HG03045 (cell line): ENCODE data around the gene TMPRSS11D.

Experiments
- ATAC-seq: cut with Tn5 transposase; IDR thresholded peaks from one replicate; pipeline ENCODE4 v1.9.1; 2021; ENCODE audit warnings: mild to moderate bottlenecking, moderate library complexity; ENCODE audit not compliant: unreplicated experiment

TMPRSS11D gene, protein sequence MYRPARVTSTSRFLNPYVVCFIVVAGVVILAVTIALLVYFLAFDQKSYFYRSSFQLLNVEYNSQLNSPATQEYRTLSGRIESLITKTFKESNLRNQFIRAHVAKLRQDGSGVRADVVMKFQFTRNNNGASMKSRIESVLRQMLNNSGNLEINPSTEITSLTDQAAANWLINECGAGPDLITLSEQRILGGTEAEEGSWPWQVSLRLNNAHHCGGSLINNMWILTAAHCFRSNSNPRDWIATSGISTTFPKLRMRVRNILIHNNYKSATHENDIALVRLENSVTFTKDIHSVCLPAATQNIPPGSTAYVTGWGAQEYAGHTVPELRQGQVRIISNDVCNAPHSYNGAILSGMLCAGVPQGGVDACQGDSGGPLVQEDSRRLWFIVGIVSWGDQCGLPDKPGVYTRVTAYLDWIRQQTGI

DNA sequence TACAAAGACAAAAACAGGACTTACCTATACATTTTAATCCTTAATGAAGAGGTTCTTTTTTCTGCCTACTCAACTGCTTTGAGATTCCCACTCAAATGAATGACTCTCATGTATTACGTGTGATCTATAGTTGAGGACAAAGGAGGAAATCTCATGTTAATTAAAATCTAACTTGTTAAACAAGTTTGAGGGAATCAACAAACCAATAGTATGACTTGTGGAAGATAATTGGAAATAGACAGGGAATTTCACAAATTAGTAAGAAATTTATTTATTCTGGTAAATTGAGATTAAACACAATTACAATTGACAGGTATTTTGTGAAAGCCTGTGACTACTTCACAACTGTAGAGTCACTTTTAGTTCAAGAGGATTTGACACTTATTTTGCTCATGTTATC lies at the start of gene TMPRSS11D:
Gene TMPRSS11D (minus strand): TSS at position 101 of the 400 bp plus-strand sequence. CDS start 69 bp downstream, at position 32.
- ATAC-seq = no peak

DNA sequence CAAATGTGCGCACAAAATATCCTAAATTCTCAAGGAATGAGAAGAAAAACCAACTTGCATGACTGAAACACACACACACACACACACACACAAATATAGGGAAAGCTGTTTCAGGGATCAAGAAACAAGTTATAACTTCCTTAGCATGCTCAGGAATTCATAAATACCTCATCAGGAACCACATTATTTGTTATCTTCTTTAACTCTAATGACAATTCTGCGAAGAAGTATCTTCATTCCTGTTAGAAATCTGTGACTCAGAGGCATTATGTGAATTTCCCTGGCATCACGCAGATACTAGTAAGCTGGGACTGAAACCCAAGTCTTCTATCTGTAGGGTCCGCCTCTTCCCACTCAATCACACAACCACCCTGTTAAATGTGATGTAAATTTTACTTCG lies 49.2 kb upstream of the TMPRSS11D start:
- ATAC-seq = no peak

DNA sequence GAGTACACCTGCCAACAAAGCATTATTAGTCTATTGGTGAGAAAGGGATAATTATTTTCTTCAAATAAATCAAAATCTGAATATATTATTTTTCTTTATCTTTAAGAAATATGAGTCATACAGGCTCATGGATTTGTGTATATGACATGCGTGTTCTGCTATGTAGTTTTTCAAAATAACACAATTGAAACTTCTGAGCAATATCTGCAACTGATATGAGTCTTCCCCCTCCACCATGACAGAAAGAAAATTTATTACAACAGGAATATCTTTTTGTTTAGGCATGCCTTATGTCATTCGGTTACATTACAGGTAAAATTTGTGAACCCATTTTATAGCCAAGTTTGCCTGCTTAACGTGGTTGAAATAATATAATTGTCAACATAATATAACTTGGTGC lies 47.5 kb upstream of the TMPRSS11D start:
- no peak for ATAC-seq

DNA sequence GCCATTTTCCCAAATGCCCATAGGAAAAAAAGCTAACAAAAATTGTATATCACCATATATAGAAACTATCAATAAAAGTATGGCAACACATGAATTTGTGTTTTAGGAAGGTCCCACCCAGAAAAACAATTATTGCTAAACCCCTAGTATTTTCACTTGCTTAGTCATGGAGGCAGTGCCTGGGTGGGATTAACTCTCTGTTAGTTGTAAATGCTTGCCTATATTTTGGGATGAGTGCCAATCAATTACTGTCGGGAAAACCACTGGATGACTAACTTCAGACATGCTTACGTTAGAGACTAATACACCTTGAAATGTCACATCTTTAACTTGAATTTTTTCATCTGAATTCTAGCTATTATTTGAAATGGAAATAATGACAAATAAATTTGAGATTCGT lies 45.6 kb upstream of the TMPRSS11D start:
- ATAC-seq = no peak

DNA sequence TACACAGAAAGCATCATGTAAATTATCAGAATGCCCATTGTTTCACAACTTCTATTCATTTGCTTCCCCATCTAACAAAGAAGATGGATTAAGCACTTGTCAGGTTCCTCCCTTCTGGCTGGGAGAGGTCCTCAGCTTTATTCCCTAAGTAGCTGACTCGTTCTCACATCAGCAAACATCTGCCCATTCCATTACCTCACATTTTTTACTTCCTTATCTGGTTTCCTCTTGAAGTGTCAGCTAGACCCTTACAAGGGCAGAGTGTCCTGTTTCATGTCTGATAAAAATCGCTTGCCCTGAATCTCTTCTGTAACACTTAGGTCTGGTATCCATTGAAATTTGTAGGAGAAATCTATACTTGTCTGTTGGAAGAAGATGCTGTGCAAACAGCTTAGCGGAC lies 44.7 kb upstream of the TMPRSS11D start:
- no peak for ATAC-seq

DNA sequence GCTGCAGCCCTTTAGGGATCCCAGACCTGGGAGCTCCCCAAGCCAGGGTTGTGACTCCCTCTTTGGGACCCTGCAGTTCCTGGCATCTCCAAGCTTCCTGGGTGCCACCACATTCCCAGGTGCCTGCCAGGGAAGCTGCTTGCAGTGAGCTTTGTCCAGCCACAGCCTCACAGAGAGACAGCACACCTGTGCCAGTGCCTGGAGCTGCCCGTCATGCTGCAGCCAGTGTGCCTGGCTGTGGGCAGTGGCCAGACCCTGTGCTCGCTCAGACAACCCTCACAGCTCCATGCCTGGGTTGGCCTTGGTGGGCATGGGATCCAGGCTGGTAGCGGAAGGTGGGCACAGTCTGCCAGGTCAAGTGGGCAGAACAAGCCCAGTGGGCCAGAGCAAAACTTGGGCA lies 43.4 kb upstream of the TMPRSS11D start:
- no peak for ATAC-seq

DNA sequence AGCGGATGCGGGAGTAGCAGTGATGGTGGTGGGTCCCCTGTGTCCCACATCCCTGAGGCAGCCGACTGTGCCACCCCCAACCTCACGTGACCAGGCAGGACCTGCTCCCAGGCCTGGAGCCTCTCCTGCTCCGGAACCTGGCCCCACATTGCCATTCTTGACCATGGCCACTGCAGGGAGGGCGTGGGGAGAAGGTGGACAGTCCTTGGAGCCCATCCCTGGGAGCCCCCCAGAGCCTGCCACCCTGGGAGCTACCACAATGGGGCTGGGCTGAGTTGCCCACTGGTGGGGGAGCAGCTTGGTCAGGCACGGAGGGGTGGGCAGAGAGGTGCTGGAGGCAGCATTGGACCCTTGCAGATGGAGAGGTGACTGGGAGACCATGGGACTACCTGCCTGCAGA lies 42.7 kb upstream of the TMPRSS11D start:
- no peak for ATAC-seq

DNA sequence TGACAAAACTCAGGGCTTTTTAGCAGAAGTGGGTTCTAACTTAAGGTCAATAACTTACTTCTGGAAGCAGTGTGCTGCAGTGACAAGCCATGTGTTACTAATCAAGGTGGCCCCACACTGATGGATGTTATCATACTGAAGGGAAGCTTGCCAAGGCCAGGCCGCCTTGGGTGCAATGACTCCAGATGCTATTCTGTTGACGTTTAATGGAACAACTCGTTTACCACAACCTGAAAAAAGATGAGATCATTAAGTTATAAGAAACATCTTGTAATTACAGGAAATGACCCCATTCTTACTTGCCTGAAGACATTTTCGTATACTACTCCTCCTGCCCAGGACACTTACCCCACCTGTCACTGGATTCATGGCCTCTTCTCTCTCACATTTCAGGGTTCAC lies 38.9 kb upstream of the TMPRSS11D start:
- no peak for ATAC-seq

DNA sequence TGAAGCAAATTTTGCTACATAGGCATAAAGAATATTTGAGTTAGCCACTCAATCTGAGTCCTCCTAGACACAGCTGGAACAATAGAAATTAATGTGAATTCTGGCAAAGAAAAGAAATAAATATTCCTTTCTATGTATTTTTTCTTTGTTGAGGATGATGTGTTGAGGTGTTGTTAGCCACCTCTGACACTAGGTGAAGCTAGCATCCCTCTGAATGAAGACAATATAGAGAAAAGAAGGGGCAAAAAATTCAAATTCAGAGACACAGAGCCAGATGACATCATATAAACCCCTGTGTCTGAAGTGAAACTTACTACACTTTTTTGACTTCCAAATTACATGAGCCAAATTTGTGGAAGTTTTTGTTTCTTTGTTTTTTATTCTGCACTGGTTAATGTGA lies 34.6 kb upstream of the TMPRSS11D start:
- ATAC-seq = no peak

DNA sequence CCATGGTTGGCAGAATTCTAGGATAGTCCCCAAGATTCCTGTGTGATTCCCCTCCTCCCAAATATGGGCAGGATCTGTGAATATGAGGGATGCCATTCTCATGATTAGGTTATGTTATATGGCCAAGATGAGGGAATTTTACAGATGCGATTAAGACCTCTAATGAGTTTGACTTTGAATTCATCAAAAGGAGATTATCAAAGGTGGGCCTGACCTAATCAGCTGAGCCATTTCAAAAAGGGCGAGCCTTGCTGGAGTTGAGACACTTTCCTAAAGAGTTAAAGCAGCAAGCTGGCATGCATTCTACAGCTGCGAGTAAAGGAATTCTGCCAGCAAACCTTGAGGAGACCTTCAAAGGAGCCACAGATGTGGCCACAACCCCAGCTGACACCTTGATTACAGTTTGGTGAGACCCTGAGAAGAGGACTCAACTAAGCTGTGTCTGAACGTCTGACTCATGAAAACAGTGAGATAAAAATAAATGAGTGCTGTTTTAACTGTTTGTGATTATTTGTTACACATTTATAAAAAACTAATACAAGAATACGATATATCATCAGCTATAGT lies 31.7 kb upstream of the TMPRSS11D start:
- no peak for ATAC-seq

DNA sequence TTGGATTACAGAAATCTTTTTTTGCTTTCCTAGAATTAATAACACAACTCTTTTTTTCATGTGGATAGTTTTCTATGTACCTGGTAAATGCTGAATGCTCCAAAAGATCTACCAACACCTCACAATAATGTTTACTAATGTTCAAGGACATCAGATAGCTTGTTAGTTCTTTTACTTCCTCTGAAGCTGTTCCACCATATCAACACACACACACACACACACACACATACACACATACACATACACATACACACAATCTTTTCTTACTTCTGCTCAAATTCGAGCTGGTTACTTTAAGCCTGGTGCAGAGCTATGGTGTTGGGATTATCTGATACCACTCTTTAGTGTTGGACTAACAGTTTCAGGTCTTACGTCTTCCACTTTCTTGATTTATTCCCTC lies 28.3 kb upstream of the TMPRSS11D start:
- no peak for ATAC-seq

DNA sequence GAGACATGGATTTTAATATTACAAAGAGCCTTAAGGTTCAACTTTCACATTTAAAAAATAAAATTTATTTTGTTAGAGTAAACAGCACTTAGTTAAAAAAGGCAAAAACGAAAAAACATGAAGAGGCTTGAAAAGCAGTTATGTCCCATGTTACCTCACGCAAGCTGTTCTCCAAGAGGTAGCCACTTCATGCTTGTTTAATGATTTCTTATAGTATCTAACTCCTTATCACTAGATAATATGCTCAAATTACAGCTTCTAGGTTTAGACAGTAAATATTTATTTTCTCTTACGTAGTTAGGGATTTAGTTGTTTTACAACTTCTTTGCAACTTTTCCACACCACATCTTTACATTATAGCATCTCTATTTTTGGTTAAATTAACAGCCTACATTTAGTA lies 27.8 kb upstream of the TMPRSS11D start:
- no peak for ATAC-seq

DNA sequence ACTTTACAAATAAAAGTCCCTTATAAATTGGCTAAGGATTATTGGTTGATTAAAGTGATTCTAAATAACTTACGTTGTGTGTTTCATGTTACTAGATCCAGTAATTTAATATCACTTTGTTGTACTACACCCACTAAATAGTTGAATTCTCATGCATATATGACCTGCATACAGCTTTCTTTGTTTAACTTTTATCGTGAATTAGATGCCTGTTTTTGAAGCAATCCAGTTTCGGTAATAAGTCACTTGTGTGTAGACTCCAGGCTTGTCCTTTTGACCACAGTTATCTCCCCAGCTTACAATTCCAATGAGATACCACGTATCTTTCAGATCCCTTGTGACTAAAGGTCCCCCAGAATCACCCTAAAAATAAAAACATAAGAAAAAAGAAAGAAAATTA lies 27.3 kb upstream of the TMPRSS11D start:
- ATAC-seq = no peak

DNA sequence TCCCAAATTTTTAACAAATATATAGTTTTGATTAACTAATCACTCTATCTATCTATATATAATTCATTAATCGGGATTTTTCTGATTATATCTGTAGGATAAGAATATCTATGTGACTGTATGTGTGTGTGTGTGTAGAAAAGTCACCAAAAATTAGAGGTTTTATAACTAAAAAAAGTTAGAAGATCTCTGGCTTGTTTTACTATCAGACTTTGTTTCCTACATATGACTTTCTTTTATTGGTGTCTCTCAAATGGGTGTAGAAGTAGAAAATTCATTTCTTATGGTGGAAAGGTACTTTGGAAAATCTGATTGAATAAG lies 26.7 kb upstream of the TMPRSS11D start:
- no peak for ATAC-seq

DNA sequence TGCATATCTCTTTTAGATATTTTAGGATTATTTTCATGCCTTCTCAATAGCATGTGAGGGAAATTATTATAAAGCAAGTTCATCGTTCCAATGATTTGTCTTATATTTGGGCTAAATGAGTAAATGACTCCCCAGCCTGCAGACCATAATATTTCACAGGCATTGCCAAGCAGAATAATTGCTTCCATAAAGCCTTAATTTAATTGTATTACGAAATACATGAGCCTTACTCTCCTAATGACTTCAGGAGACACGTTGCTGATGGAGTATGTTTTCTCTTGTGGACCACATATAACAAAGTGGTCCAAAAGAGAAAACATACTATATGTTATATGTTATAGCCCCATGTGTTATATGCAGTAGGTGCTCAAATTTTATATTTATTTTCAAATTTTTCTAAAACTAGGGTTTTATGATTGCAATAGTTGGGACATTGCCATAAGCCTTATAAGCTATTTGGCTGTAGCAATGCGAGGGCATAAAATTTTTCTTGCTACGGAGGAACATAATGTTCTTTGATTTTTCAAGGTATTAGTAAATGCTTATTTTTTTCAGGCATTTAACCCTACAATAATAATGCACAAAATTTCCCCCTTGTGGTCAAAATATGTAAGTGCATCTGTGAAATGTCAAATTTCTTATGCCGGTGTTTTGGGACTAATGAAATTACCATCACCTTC lies 26.2 kb upstream of the TMPRSS11D start:
- no peak for ATAC-seq

DNA sequence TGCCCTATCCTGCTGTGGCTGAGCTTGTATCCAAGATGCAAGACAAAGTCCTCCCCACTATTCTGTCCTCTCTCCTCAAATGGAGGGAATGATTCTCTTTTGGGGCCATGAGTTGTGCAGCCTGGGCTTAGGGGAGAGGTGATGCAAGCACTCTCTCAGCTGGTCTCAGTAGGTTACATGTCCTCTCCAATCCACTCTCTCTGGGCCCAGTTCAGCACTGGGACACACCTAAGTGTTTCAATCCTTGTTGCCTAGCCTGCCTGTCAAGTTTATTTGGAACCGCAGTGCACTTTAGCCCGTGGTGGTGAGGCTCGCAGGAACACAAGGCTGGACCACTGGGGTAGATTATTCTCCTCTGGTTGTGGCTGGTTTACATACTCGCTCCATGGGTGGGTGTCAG lies 23.8 kb upstream of the TMPRSS11D start:
- ATAC-seq = no peak

DNA sequence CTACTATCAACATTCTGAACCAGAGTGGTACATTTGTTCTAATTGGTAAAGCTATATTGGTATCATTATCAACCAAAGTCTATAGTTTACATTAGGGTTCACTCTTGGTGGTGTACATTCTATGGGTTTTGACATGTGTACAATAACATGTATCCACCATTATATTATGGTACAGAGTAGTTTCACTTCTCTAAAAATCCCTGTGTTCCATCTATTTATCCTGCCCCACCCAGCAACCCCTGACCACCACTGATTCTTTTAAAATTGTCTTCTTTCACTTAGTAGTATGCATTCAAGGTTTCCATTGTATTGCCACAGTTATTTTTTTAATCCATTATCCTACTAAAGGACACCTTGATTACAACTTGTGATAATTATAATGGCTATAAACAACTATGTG lies 15.3 kb upstream of the TMPRSS11D start:
- no peak for ATAC-seq

DNA sequence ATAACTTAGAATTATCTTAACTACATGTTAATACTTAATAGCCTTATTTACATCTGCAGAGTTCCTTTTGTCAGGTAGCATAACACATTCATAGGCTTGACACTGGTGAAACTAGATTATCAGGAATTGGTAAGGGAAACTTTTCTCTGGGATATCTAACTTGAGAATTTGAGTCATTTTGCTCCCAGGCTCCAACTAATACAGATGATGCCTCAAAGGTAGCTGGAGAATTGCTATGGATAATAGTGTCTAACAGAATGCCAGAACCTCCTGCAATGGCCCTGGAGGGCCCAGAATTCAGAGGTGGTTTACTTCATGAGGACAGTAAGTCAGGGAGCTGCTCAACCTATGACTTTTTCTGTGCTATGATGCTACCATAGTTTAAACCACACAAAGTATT lies 13.9 kb upstream of the TMPRSS11D start:
- no peak for ATAC-seq

DNA sequence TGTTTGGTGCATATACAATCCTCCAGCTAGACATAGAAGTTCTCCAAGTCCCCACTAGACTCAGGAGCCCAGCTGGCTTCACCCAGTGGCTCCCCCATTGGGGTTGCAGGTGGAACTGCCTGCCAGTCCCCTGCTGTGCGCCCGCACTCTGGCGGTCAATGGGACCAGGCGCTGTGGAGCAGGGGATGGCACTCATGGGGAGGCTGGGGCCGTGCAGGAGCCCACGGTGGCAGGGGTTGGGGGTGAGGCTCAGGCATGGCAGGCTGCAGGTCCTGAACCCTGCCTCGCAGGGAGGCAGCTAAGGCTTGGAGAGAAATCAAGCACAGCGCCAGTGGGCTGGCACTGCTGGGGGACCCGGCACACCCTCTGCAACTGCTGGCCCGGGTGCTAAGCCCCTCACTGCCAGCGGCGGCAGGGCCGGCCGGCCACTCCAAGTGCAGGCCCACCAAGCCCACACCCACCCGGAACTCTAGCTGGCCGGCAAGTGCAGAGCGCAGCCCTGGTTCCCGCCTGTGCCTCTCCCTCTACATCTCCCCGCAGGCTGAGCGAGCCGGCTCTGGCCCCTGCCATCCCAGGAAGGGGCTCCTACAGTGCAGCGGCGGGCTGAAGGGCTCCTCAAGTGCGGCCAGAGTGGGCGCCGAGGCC lies 12.7 kb upstream of the TMPRSS11D start:
- ATAC-seq = no peak

DNA sequence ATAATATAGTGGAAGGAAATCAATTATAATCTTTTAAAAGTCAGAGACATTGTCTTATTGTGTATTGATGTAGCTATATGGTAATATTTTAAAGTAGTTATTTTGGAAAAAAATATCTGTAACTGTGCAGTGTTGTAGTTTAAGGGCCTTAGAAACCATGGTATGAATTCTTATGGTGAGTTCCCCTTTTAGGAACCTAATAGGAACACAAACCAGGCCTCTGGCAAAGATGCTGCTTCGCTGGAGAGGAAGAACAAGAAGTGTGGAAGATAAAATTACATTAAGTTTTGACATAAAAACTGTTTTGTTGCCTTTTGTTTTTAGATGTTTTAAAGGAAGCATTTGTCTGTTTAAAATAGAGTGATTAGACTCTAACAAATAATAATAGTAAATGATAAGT lies 10.9 kb upstream of the TMPRSS11D start:
- ATAC-seq = no peak

DNA sequence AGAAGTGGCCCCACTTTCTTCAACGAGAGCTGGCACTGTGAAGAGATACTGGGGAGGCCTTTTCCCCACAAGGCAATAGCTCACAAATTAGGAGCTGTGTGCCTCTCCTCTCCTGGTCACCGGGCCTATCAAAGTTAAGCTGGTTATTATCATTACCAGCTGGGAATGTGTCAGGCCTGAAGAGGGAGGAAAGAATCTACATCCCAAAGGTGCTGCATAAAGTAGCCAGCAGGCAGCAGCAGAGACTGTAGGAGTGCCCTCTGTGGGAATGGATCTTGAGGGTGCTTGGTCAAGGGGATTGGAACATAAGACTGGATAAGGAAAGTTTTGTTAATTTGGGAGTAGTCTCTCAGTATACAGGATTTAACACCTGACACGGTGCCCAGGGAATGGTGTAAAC lies 9.1 kb upstream of the TMPRSS11D start:
- ATAC-seq = no peak

DNA sequence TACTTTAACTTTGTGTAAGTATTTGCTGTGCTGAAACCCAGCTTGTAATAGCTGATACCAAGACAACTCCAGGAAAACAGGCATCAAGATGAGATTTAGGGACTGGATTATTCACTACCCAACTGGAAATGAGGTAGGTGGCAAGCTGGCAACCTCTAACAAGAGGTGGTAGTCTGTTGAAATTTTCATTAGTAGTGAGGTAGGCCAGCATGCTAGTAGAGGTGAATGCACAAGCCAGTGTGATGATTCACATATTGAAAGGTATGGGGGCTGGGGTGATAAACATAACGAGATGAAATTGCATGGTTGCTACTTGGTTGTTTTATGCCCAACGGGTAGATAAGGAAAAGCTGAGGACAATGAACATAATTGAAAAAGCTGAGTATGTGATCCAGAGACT lies 8.5 kb upstream of the TMPRSS11D start:
- ATAC-seq = no peak
